Muscle of leg (tissue), 11 donors: ENCODE results near the gene PRELID1. TPM values are rescaled to one million over a fixed set of nuclear protein-coding genes. Genes with fewer than 3 reads are reported as not detected.

Source experiments
- DNase-seq: peaks from one replicate; pipeline ENCODE4 v3.0.0; 2013
- H3K27ac ChIP-seq: one replicate; pipeline ENCODE4 v1.5.1; 2013; ENCODE audit warnings: mild to moderate bottlenecking, low read length, control low read depth
- H3K27me3 ChIP-seq: one replicate; pipeline ENCODE4 v1.6.1; 2013; ENCODE audit warnings: low read length; ENCODE audit not compliant: control insufficient read depth, insufficient read depth
- H3K36me3 ChIP-seq: one replicate; pipeline ENCODE4 v1.6.1; 2013; ENCODE audit warnings: low read length; ENCODE audit not compliant: control insufficient read depth, insufficient read depth
- H3K4me1 ChIP-seq: one replicate; pipeline ENCODE4 v1.6.1; 2013; ENCODE audit warnings: low read length; ENCODE audit not compliant: control insufficient read depth, insufficient read depth
- H3K4me3 ChIP-seq: one replicate; pipeline ENCODE4 v1.5.1; 2013; ENCODE audit warnings: low read length, control low read depth
- H3K9me3 ChIP-seq: replicated peaks from 2 replicates; pipeline ENCODE4 v1.6.1; 2013; ENCODE audit warnings: low read depth, low read length; ENCODE audit not compliant: control insufficient read depth
- WGBS: methylation state at CpG from one replicate; pipeline ENCODE4 v1.1.5; 2013; ENCODE audit warnings: missing lambda C conversion rate; ENCODE audit not compliant: insufficient coverage; 5-methylcytosine and 5-hydroxymethylcytosine counted together
- polyA plus RNA-seq, 8 donors: library from polyadenylated mRNA; unstranded; fragments of 120-200 nt; gene quantifications; one replicate each; pipeline versions ENCODE4 v1.2.1 to v1.2.3, GENCODE V29; 2013; ENCODE audit warnings: inconsistent platforms in 1 of 8, low replicate concordance in 1 of 8; ENCODE audit not compliant: insufficient read length in 8 of 8, insufficient read depth in 1 of 8
- total RNA-seq: library from RNA; stranded (reverse); fragments of 120-200 nt; gene quantifications from one replicate; pipeline ENCODE4 v1.2.4, GENCODE V29; 2013

The PRELID1 gene
- total and polyA plus RNA-seq, 9 donors, result 63.0 to 94.0 (median 86.2) TPM

GRCh38 chr5:177295924-177296323 lies 7.7 kb upstream of the PRELID1 start:
- WGBS, result 90% methylated on average over 7 of the region's 9 CpGs
- DNase-seq, result no peak
- peaks cover 70% of the 10 kb centered on the region for H3K36me3 ChIP-seq
- H3K4me1 ChIP-seq, result peaks cover 25% of the 10 kb centered on the region
- no peaks in the 10 kb centered on the region for H3K9me3 ChIP-seq
- H3K27me3 ChIP-seq, result no peaks in the 10 kb centered on the region
- no peak overlapping the region for H3K27ac ChIP-seq
- no peak overlapping the region for H3K4me3 ChIP-seq

GRCh38 chr5:177296581-177296980 lies 7.0 kb upstream of the PRELID1 start:
- no peaks in the 10 kb centered on the region for H3K9me3 ChIP-seq
- peaks cover 31% of the 10 kb centered on the region for H3K4me1 ChIP-seq
- H3K27me3 ChIP-seq, result no peaks in the 10 kb centered on the region
- no peak overlapping the region for H3K4me3 ChIP-seq
- 80% methylated on average over 1 of the region's 4 CpGs for WGBS
- H3K27ac ChIP-seq, result no peak overlapping the region
- no peak for DNase-seq
- H3K36me3 ChIP-seq, result peaks cover 69% of the 10 kb centered on the region

- no CpG with 5 or more reads among the region's 2 CpGs for WGBS
- H3K9me3 ChIP-seq, result no peaks in the 10 kb centered on the region
- no peak for DNase-seq
- no peak overlapping the region for H3K4me3 ChIP-seq
- H3K4me1 ChIP-seq, result peaks cover 45% of the 10 kb centered on the region
- H3K27me3 ChIP-seq, result no peaks in the 10 kb centered on the region
- peaks cover 61% of the 10 kb centered on the region for H3K36me3 ChIP-seq
- H3K27ac ChIP-seq, result no peak overlapping the region
Measured at GRCh38 chr5:177297922-177298321, 5.7 kb upstream of the PRELID1 start.

- DNase-seq, result no peak
- WGBS, result 94% methylated on average over 3 of the region's 9 CpGs
- no peak overlapping the region for H3K4me3 ChIP-seq
- no peaks in the 10 kb centered on the region for H3K9me3 ChIP-seq
- H3K4me1 ChIP-seq, result peaks cover 54% of the 10 kb centered on the region
- H3K27me3 ChIP-seq, result no peaks in the 10 kb centered on the region
- peak overlapping the region; percentile 81 for H3K27ac ChIP-seq
- peaks cover 50% of the 10 kb centered on the region for H3K36me3 ChIP-seq
Measured at GRCh38 chr5:177299697-177300096, 3.9 kb upstream of the PRELID1 start.

GRCh38 chr5:177300236-177300880 lies 3.2 kb upstream of the PRELID1 start:
- peak; percentile 88 for DNase-seq
- Histone ChIP-seq H3K9me3 (no peaks in the 10 kb centered on the region), H3K27me3 (no peaks in the 10 kb centered on the region), H3K4me3 (no peak overlapping the region), H3K27ac (peak overlapping the region; percentile 81), H3K36me3 (peaks cover 48% of the 10 kb centered on the region), H3K4me1 (peaks cover 59% of the 10 kb centered on the region)
- no CpG with 5 or more reads among the region's 4 CpGs for WGBS

GRCh38 chr5:177300951-177301350 lies 2.6 kb upstream of the PRELID1 start:
- Histone ChIP-seq H3K9me3 (no peaks in the 10 kb centered on the region), H3K27ac (peak overlapping the region; percentile 81), H3K27me3 (no peaks in the 10 kb centered on the region), H3K4me3 (no peak overlapping the region), H3K36me3 (peaks cover 48% of the 10 kb centered on the region), H3K4me1 (peaks cover 59% of the 10 kb centered on the region)
- WGBS, result no CpG with 5 or more reads among the region's 2 CpGs
- no peak for DNase-seq

- 70% methylated on average over 7 of the region's 7 CpGs for WGBS
- H3K36me3 ChIP-seq, result peaks cover 48% of the 10 kb centered on the region
Measured at GRCh38 chr5:177301503-177302165, 2.0 kb upstream of the PRELID1 start.

GRCh38 chr5:177302354-177303110 lies 1.1 kb upstream of the PRELID1 start:
- DNase-seq, result no peak
- 22% methylated on average over 11 of the region's 24 CpGs for WGBS
- peaks cover 53% of the 10 kb centered on the region for H3K36me3 ChIP-seq
- peaks cover 59% of the 10 kb centered on the region for H3K4me1 ChIP-seq
- H3K9me3 ChIP-seq, result no peaks in the 10 kb centered on the region
- H3K27me3 ChIP-seq, result no peaks in the 10 kb centered on the region
- peak overlapping the region; percentile 86 for H3K27ac ChIP-seq
- H3K4me3 ChIP-seq, result peak overlapping the region; percentile 96

More at GRCh38 chr5:177301503-177302165, 2.0 kb upstream of the PRELID1 start:
- DNase-seq, result peak; percentile 40
- Histone ChIP-seq H3K4me3 (no peak overlapping the region), H3K27ac (no peak overlapping the region), H3K27me3 (no peaks in the 10 kb centered on the region), H3K4me1 (peaks cover 55% of the 10 kb centered on the region), H3K9me3 (no peaks in the 10 kb centered on the region)

- H3K27ac ChIP-seq, result peak overlapping the region; percentile 85
- peaks cover 52% of the 10 kb centered on the region for H3K36me3 ChIP-seq
- H3K4me3 ChIP-seq, result peak overlapping the region; percentile 96
- H3K27me3 ChIP-seq, result no peaks in the 10 kb centered on the region
- DNase-seq, result no peak
- 1% methylated on average over 25 of the region's 25 CpGs for WGBS
- no peaks in the 10 kb centered on the region for H3K9me3 ChIP-seq
- peaks cover 67% of the 10 kb centered on the region for H3K4me1 ChIP-seq
Measured at GRCh38 chr5:177303925-177304391, 359 bp downstream of the PRELID1 start.
